Right lobe of liver (tissue), 6 donors: ENCODE data around the gene NPPB. TPM values are rescaled to one million over a fixed set of nuclear protein-coding genes. Genes with fewer than 3 reads are reported as not detected.

Experiments used
- ATAC-seq, 4 donors: fragments of 200-7000 bp; cut with Tn5 transposase; one replicate each; pipeline ENCODE4 v1.9.1; 2020; ENCODE audit warnings: mild to moderate bottlenecking in 4 of 4, moderate library complexity in 4 of 4
- DNase-seq, 3 donors: peaks; one replicate each; pipeline ENCODE4 v3.0.0-alpha.2; 2020
- H3K27ac ChIP-seq, 3 donors: fragments of 200-600 bp; one replicate each; pipeline ENCODE4 v1.8.0; 2022
- H3K27me3 ChIP-seq, 2 donors: fragments of 200-600 bp; one replicate each; pipeline ENCODE4 v1.8.0; 2022
- H3K36me3 ChIP-seq, 4 donors: fragments of 200-600 bp; sonication (generic) in 1 of 4; one replicate each; pipeline versions ENCODE4 v1.5.1 to v1.8.0; 2017 to 2022; ENCODE audit warnings: control low read depth in 1 of 4
- H3K4me1 ChIP-seq, 4 donors: fragments of 200-600 bp; sonication (generic) in 1 of 4; one replicate each; pipeline versions ENCODE4 v1.5.1 to v1.8.0; 2017 to 2022; ENCODE audit warnings: control low read depth in 1 of 4
- H3K4me3 ChIP-seq, 3 donors: fragments of 200-600 bp; one replicate each; pipeline ENCODE4 v1.8.0; 2022
- H3K9me3 ChIP-seq, 4 donors: fragments of 200-600 bp; sonication (generic) in 1 of 4; one replicate each; pipeline versions ENCODE4 v1.5.1 to v1.8.0; 2017 to 2022; ENCODE audit warnings: control low read depth in 1 of 4
- POLR2A ChIP-seq: fragments of 450-650 bp; IDR thresholded peaks from one replicate; pipeline ENCODE4 v1.6.1; 2017; ENCODE audit warnings: antibody characterized with exemption, mild to moderate bottlenecking
- WGBS: methylation state at CpG from one replicate; pipeline ENCODE4 v1.1.6; 2018; ENCODE audit warnings: low coverage, low lambda C conversion rate; ENCODE audit not compliant: insufficient coverage; ENCODE audit errors: missing lambda C conversion rate; 5-methylcytosine and 5-hydroxymethylcytosine counted together
- intact Hi-C, 2 donors: fragments of 100-400 bp; cut with DNase I; formaldehyde crosslinking; loops; one replicate each; pipeline versions ENCODE4 v1.11.2 to v1.14.1; 2022
- total RNA-seq, 6 experiments: library from RNA; depleted of rRNA in 2 of 6; stranded (reverse); fragments of >200 nt in 2 of 6; fragmentation: NEBNext Ultra II Directional in 3 of 6; extraction: Animal tissue kit (Norgen Biotek cat#: 25700) in 3 of 6; gene quantifications; one replicate each; pipeline versions ENCODE4 v1.1.0 to v1.2.4, GENCODE V29; 2016 to 2023
- TF ChIP-seq, protein P1 (sequence below), 4 donors: fragments of 200-600 bp in 3 of 4; fragments of 450-650 bp in 1 of 4; IDR thresholded peaks; one replicate each; pipeline versions ENCODE4 v1.5.1 to v1.8.0; 2016 to 2022; ENCODE audit warnings: antibody characterized with exemption in 4 of 4, mild to moderate bottlenecking in 2 of 4
- donor health status: DM: no; HTN: yes; CAD: no.
- donor health status: DM: no; HTN: no; CAD: no.
- donor health status: DM: no; HTN: no; CAD: no.
- donor health status: DM: no; HTN: yes; CAD: no.
- donor health status: DM: no; HTN: yes; CAD: no.

The NPPB gene
- total RNA-seq, 6 experiments from 2014 or later = 0.44 TPM; not detected in 5

DNA sequence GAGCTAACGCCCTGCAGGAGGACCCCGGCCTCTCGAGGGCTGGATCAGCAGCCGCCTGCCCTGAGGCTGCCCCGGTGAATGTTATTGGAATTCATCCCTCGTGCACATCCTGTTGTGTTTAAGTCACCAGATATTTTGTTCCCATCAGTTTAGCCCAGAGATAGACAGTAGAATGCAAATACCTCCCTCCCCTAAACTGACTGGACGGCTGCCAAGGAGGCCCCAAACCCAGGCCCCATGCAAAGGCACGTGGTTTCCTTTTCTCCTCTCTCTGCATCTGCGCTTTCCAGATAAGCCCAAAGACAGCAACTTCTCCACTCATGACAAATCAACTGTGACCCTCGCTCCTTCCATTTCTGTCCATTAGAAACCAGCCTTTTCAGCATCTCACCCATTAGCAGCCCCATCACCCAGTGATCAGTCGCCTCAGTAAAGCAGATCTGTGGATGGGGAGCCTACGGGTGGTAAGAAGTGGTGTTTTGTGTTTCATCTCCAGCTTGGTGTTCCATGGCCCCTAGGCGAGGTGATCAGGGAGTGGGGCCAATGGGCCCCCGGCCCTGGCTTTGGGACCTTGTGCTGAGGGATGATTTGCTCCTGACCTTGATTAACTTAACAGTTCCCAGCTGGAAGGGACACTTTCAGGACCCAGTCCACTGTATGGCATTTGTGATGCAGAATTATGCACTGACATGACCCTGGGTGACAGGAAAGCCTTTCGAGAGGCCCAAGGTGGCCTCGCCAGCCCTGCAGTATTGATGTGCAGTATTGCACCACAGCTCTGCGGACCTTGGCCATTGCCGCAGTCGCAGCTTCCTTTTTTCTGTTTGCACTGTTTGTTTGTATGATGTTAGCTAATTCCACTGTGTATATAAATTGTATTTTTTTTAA lies 16.3 kb downstream of the NPPB start:
- Histone ChIP-seq H3K4me3 (no peak overlapping the region), H3K27ac (peak overlapping the region; percentile 75 to 87 (median 81)), H3K36me3 (peaks cover 0 to 37% (median 10%) of the 10 kb centered on the region in 4 donors), H3K9me3 (no peaks in the 10 kb centered on the region), H3K27me3 (no peaks in the 10 kb centered on the region), H3K4me1 (peaks cover 0 to 51% (median 27%) of the 10 kb centered on the region in 4 donors)
- intact Hi-C loops = no loop called here
- ATAC-seq (peak; percentile 73 to 84 (median 74)), DNase-seq (peak; percentile 85 to 92 (median 92))
- 13% methylated on average over 18 of the region's 19 CpGs for WGBS
- TF ChIP-seq POLR2A = peak; percentile 11
- TF ChIP-seq, protein P1, sequence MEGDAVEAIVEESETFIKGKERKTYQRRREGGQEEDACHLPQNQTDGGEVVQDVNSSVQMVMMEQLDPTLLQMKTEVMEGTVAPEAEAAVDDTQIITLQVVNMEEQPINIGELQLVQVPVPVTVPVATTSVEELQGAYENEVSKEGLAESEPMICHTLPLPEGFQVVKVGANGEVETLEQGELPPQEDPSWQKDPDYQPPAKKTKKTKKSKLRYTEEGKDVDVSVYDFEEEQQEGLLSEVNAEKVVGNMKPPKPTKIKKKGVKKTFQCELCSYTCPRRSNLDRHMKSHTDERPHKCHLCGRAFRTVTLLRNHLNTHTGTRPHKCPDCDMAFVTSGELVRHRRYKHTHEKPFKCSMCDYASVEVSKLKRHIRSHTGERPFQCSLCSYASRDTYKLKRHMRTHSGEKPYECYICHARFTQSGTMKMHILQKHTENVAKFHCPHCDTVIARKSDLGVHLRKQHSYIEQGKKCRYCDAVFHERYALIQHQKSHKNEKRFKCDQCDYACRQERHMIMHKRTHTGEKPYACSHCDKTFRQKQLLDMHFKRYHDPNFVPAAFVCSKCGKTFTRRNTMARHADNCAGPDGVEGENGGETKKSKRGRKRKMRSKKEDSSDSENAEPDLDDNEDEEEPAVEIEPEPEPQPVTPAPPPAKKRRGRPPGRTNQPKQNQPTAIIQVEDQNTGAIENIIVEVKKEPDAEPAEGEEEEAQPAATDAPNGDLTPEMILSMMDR (IDR thresholded peaks at IDR 0.05) = no peak

DNA sequence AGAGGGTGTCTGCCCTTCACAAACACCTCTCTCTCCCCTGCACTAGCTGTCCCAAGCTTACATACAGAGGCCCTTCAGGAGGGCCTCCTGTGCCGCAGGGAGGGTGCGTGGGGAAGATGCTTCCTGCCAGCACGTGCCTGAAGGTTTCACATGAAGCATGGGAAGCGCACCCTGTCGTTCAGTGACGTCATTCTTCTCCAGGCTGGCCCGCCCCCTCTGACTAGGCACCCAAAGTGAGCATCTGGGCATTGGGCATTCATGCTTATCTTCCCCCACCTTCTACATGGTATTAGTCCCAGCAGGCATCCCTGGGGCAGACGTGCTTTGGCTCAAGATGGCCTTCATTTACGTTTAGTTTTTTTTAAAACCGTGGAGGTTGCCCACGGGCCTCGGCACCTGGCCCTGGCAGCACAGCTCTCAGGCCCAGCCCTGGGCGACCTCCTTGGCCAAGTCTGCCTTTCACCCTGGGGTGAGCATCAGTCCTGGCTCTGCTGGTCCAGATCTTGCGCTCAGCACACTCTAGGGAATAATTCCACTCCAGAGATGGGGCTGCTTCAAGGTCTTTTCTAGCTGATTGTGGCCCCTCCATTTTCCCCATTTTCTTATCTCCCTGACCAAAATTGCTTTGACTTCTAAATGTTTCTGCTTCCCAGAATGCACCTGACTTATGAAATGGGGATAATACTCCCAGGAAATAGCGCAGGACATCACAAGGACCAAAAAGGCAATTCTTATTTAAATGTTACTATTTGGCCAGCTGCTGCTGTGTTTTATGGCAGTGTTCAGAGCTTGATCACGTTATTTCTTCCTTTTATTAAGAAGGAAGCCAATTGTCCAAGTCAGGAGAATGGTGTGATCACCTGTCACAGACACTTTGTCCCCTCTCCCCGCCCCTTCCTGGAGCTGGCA lies 17.2 kb downstream of the NPPB start:
- Histone ChIP-seq H3K27me3 (no peaks in the 10 kb centered on the region), H3K4me1 (peaks cover 0 to 51% (median 27%) of the 10 kb centered on the region in 4 donors), H3K9me3 (no peaks in the 10 kb centered on the region), H3K4me3 (no peak overlapping the region), H3K27ac (peak overlapping the region; percentile 75 to 87 (median 81)), H3K36me3 (peaks cover 0 to 46% (median 10%) of the 10 kb centered on the region in 4 donors)
- 42% methylated on average over 9 of the region's 17 CpGs for WGBS
- intact Hi-C loops = no loop called here
- ATAC-seq (no peak), DNase-seq (no peak)
- TF ChIP-seq POLR2A = no peak
- TF ChIP-seq, protein P1 (IDR thresholded peaks at IDR 0.05) = no peak

DNA sequence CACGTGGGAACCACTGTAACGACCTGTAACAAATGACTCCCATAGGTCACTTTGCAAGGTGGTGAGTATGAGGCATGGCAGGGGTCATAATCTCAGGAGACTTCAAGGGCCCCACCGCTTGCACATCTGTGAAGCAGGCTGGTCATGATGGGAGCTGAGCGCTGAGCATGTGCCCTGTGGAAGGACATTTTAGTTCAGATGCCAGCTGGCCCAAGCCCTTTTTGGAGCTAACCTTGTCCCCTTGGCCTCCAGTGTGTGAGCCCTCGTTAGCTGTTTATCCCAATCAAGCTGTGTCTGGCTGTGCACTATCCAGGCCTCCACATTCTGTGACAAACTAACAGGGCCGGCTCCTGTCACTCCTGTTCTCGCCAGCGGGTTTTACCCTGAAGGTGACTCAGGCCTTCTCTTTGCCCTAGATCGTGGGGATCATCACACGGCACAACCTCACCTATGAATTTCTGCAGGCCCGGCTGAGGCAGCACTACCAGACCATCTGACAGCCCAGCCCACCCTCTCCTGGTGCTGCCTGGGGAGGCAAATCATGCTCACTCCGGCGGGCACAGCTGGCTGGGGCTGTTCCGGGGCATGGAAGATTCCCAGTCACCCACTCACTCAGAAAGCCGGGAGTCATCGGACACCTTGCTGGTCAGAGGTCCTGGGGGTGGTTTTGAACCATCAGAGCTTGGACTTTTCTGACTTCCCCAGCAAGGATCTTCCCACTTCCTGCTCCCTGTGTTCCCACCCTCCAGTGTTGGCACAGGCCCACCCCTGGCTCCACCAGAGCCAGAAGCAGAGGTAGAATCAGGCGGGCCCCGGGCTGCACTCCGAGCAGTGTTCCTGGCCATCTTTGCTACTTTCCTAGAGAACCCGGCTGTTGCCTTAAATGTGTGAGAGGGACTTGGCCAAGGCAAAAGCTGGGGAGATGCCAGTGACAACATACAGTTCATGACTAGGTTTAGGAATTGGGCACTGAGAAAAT lies 18.7 kb downstream of the NPPB start:
- TF ChIP-seq, protein P1 (IDR thresholded peaks at IDR 0.05) = no peak
- no peak for TF ChIP-seq POLR2A
- Histone ChIP-seq H3K36me3 (peaks cover 0 to 59% (median 15%) of the 10 kb centered on the region in 4 donors), H3K4me1 (peaks cover 0 to 51% (median 27%) of the 10 kb centered on the region in 4 donors), H3K4me3 (no peak overlapping the region), H3K27me3 (no peaks in the 10 kb centered on the region), H3K27ac (peak overlapping the region; percentile 28 to 87 (median 81)), H3K9me3 (no peaks in the 10 kb centered on the region)
- 32% methylated on average over 9 of the region's 20 CpGs for WGBS
- ATAC-seq (peak; percentile 20 to 58 (median 48)), DNase-seq (peak in 2 of 3 donors; percentile 81 to 86)
- intact Hi-C loops = loop anchor here (2.0 to 10.0 kb wide), 3 partner anchors 53 to 127 kb away; no protein-coding TSS in a partner anchor
